HG02884 (cell line): ENCODE data around the gene GYS1.
"Not testable (repeated sequence)": the region's sequence is repeated elsewhere in the genome, so short reads cannot be mapped to it uniquely, and the experiment has no call there.

Experiments
- ATAC-seq: cut with Tn5 transposase; IDR thresholded peaks from one replicate; pipeline ENCODE4 v1.9.1; 2021; ENCODE audit warnings: mild to moderate bottlenecking, moderate library complexity; ENCODE audit not compliant: unreplicated experiment

The GYS1 gene

DNA sequence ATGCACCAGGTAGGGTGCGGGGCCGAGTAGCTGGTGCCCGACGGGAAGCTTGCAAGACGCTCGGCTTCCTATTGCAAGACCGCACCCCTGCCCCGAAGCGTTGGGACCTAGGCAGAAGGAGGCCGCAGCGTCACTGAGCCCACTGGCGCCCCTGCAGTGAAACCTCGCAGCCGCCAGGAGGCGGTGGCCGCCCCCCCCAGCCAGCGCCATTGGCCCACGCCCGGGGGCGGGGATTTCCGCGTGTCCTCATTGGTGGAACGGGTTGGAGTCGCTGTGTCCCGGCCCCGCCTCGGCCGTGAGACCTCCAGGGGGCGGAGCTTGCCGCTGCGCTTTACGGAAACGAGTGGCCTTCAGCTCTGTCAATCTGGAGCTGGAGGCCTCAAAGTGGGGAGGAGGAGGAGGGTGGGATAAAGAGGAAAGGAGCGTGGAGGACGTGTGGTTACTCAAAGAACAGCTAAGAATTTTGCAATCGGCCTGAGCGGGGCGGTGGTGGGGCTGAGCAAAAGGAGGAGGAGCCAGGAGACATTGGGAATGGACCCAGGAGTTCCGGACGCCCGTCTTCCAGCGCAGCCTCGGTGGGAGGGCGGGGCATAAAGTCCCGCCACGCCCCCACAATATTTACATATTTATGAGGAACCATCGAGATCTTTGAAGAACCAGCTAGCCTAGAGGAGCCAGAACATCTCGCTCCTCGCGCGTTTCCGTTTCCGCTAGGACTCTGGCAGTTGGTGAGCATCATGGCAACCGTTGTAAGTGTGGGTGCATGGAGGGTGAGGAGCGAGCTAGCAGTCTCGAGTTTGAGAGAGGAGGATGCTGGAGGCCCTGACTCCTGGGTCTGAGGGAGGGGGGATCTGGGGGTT lies at the start of gene GYS1, which contains the start of gene RUVBL2:
TSS of gene GYS1 (minus strand) at position 135 of the 860 bp plus-strand sequence. CDS start 197 bp downstream, outside the sequence.
TSS of gene RUVBL2 (plus strand) at position 713 of the 860 bp plus-strand sequence. CDS start at position 738, 25 bp downstream.
- ATAC-seq = peak; percentile 81

DNA sequence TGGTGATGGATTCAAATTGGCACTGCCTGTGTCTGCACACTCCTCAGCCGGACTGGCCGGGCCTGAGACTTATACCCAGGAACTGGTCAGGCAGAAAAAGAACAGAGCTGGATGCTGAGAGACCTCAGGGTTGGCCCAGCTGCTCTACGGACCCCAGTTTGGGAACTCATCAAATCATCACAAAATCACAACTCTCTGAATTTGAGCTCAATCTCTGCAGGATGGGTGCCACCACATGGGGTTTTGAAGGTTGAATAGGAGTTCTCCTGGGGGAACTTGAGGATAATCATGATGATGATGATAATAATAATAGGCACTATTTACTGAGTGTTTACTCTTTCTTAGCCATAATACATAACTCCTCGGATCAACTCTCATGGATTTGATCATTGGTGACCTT lies 49.6 kb upstream of the GYS1 start:
- not testable (repeated sequence) for ATAC-seq

DNA sequence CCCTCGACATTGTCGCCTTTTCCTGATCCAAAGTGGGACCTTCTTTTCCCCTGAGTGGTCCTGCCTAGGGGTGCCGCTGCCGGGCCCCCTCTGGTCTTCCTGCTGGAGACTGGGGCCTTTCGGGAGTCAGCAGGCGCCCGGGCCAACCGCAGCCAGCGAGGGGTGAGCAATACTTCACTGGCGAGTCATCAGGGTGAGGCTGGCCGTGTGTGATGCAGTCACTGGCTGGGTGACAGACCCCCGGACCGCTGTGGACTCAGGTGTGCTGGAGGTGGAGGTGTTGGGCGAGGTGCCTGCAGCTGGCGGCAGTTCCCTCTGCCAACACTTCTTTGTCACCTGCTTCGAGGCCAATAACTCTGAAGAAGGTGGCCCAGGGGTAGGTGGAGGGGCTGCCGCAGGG lies 49.1 kb upstream of the GYS1 start:
- ATAC-seq = no peak

DNA sequence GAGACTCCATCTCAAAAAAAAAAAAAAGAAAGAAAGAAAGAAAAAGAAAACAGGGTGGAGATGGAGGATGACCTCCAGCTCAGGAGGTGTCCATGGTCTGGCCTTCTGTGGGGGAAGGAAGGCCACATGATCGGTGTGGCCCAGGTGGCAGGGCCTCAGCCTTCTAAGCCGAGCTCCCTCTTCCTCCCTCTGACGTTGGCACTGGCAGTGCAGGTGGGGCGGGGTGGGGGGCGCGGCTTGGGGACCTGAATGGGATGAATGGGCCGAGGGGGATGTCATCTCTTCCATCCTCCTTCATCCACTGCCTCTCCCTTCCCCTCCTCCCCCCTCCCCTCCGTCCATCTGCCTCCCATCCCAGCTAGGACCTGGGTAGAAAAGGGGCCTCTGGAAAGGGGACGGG lies 46.6 kb upstream of the GYS1 start:
- not testable (repeated sequence) for ATAC-seq

DNA sequence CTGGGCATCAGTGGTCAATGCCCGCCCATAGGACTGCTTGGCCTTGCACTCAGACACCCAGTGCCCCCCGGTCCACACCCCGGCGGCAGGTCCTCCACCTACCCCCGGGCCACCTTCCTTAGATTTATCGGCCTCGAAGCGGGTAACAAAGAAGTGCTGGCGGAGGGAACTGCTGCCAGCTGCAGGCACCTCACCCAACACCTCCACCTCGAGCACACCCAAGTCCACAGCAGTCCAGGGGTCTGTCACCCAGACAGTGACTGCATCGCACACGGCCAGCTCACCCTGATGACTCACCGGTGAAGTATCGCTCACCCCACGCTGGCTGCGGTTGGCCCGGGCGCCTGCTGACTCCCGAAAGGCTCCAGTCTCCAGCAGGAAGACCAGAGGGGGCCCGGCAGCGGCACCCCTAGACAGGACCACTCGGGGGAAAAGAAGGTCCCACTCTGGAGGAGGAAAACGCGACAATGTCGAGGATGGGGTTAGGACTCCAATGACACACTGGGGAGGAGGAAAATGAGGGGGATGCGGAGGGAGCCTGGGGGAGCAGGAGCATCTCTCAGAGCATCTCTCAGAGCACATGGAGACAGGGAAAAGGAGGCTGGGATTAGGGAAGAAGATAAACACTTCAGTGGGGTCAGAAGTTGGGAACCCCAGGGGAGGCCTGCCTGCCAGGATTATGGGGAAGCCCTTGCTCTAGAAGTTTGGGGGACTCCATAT lies 45.6 kb upstream of the GYS1 start:
- ATAC-seq = not testable (repeated sequence)

DNA sequence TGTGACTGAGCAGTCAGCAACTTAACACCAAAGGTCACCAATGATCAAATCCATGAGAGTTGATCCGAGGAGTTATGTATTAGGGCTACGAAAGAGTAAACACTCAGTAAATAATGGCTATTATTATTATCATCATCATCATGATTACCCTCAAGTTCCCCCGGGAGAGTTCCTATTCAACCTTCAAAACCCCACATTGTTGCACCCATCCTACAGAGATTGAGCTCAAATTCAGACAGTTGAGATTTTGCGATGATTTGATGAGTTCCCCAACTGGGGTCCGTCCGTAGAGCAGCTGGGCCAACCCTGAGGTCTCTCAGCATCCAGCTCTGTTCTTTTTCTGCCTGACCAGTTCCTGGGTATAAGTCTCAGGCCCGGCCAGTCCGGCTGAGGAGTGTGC lies 45.0 kb upstream of the GYS1 start:
- not testable (repeated sequence) for ATAC-seq

DNA sequence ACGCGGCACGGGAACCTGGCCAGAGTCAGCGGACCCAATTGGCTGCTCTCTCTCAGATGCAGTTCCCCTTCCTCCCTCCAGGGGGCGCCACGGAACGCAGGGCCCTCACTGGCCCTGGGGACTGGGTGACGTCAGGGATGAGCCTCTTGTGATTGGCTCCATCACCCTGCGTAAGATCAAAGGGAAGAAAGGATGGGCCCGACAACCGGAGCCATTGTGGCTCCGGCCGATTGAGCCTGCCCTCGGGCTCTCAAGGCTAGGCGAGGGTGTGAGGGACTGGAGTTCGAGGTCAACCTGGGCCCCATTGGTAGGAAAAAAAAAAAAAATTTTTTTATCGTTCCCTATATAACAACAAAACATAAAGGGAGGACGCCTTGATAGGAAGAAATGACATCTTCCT lies 43.7 kb upstream of the GYS1 start, which contains the start of gene CGB1:
TSS of gene CGB1 (minus strand) at position 81 of the 400 bp plus-strand sequence. CDS start 184 bp downstream, outside the sequence.
- not testable (repeated sequence) for ATAC-seq

DNA sequence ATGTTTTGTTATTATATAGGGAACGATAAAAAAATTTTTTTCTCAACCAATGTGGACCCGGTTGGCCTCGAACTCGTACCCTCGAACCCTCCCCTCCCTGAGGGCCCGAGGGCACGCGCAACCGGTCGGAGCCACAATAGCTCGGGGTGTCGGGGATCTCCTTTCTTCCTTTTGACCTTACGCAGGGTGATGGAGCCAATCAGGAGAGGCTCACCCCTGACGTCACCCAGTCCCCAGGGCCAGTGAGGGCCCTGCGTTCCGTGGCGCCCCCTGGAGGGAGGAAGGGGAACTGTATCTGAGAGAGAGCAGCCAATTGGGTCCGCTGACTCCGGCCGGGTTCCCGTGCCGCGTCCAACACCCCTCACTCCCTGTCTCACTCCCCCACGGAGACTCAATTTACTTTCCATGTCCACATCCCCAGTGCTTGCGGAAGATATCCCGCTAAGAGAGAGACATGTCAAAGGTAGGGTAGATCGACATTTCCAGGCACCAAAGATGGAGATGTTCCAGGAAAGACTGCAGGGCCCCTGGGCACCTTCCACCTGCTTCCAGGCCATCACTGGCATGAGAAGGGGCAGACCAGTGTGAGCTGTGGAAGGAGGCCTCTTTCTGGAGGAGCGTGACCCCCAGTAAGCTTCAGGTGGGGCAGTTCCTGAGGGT lies 38.7 kb upstream of the GYS1 start, which contains the start of gene CGB2:
TSS of gene CGB2 (plus strand) at position 249 of the 660 bp plus-strand sequence. CDS start at position 455, 206 bp downstream.
- ATAC-seq = not testable (repeated sequence)

DNA sequence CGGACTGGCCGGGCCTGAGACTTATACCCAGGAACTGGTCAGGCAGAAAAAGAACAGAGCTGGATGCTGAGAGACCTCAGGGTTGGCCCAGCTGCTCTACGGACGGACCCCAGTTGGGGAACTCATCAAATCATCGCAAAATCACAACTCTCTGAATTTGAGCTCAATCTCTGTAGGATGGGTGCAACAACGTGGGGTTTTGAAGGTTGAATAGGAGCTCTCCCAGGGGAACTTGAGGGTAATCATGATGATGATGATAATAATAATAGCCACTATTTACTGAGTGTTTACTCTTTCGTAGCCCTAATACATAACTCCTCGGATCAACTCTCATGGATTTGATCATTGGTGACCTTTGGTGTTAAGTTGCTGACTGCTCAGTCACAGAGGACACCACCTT lies 37.2 kb upstream of the GYS1 start:
- ATAC-seq = not testable (repeated sequence)

DNA sequence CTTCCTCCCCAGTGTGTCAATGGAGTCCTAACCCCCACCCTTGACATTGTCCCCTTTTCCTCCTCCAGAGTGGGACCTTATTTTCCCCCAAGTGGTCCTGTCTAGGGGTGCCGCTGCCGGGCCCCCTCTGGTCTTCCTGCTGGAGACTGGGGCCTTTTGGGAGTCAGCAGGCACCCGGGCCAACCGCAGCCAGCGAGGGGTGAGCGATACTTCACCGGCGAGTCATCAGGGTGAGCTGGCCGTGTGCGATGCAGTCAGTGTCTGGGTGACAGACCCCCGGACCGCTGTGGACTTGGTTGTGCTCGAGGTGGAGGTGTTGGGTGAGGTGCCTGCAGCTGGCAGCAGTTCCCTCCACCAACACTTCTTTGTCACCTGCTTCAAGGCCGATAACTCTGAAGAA lies 36.6 kb upstream of the GYS1 start:
- ATAC-seq = not testable (repeated sequence)

DNA sequence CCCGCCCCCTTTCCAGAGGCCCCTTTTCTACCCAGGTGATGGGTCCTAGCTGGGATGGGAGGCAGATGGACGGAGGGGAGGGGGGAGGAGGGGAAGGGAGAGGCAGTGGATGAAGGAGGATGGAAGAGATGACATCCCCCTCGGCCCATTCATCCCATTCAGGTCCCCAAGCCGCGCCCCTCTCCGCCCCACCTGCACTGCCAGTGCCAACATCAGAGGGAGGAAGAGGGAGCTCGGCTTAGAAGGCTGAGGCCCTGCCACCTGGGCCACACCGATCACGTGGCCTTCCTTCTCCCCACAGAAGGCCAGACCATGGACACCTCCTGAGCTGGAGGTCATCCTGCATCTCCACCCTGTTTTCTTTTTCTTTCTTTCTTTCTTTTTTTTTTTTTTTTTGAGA lies 35.6 kb upstream of the GYS1 start:
- ATAC-seq = not testable (repeated sequence)

DNA sequence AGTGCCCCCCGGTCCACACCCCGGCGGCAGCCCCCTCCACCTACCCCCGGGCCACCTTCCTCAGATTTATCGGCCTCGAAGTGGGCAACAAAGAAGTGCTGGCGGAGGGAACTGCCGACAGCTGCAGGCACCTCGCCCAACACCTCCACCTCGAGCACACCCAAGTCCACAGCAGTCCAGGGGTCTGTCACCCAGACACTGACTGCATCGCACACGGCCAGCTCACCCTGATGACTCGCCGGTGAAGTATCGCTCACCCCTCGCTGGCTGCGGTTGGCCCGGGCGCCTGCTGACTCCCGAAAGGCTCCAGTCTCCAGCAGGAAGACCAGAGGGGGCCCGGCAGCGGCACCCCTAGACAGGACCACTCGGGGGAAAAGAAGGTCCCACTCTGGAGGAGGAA lies 32.5 kb upstream of the GYS1 start:
- not testable (repeated sequence) for ATAC-seq

DNA sequence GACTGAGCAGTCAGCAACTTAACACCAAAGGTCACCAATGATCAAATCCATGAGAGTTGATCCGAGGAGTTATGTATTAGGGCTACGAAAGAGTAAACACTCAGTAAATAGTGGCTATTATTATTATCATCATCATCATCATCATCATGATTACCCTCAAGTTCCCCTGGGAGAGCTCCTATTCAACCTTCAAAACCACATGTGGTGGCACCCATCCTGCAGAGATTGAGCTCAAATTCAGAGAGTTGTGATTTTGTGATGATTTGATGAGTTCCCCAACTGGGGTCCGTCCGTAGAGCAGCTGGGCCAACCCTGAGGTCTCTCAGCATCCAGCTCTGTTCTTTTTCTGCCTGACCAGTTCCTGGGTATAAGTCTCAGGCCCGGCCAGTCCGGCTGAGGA lies 32.0 kb upstream of the GYS1 start:
- not testable (repeated sequence) for ATAC-seq

DNA sequence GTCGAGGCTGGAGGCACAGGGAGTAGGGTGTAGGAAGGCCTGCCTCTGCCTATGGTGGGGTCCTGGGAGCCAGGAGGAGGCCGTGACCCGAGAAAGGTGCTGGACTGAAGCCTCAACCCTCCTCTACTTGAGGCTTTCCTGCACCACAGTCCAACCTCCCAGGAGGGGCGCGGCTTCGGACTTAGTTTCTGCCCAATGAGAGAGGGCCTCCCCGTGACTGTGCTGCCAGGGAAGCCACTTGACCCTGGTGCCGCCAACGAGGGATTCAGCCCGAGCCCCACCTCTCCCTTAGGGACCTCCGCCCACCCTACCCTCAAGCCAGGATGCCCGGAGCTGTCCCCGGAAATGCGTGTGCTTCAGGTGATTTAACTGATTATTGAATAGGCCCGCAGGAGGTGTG lies 31.1 kb upstream of the GYS1 start, which contains the start of gene CGB3:
TSS of gene CGB3 (minus strand) at position 101 of the 400 bp plus-strand sequence. CDS start 362 bp downstream, outside the sequence.
- ATAC-seq = not testable (repeated sequence)

DNA sequence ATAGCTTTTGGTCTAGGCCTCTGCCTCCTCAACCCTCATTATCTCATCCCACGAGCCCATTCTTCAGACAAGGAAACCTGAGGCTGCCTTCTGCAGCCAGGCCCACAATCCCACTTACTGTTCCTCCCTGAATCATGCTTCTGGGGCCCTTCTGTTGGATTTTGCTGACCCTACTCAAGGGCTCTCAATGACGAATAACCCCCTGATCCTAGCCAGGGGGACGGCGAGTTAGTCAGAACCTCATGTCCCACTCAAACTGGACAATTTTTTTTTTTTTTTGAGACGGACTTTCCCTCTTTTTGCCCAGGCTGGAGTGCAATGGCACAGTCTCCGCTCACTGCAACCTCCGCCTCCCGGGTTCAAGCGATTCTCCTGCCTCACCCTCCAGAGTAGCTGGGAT lies 29.0 kb upstream of the GYS1 start:
- no peak for ATAC-seq

DNA sequence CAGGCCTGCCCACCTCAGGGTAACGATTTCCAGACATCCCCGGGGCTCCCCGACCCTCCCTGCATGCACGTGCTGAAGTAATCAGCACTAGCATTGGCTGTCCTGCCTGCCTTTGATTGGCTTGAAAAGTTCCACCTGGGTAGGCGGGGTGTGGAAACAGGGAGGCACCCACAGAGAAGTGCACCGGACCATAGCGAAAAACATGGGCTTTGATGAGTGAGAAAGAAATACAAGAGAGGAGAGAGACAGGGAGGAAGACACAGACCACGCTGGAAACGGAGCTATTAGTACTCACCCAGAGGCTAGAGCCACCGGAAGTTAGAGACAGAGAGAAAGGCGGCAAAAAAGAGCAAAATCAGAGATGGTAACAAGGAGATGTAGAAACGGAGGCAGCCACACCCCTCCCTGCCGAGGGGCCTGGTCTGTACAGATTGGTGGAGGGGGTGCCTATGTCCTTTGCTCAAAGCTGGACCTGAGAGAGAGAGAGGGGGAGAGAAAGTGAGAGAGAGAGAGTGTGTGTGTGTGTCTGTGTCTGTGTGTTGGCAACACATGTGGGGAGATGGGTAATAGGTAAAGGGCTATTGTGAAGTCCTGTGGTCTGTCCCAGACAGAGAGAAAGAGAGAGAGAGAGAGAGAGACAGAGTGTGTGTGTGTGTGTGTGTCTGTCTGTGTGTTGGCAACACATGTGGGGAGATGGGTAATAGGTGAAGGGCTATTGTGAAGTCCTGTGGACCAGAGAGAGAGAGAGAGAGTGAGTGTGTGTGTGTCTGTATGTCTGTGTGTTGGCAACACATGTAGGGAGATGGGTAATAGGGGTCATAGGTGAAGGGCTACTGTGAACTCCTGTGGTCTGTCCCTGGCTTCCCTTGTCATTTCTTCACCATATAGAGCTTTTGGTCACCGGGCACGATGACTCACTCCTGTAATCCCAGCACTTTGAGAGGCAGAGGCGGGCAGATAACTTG lies 28.1 kb upstream of the GYS1 start:
- ATAC-seq = no peak

DNA sequence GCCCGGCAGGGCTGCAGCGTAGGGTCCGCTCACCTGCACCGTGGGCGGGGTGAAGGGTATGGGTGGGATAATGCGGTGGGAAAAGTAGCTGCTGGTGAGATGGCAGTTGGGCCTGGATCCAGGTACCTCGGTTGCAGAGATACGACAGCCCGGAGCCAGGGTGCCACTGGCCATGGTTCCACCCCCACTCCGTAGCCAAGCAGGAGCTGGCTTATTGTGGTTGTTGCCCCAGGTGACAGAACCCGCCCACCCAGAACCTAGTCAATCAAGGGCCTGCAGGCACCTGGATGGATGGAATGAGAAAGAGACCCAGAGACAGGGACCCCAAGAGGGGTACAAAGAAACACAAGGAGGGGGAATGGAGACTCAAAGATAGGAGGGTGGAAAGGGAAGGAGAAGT lies 27.2 kb upstream of the GYS1 start:
- ATAC-seq = no peak

DNA sequence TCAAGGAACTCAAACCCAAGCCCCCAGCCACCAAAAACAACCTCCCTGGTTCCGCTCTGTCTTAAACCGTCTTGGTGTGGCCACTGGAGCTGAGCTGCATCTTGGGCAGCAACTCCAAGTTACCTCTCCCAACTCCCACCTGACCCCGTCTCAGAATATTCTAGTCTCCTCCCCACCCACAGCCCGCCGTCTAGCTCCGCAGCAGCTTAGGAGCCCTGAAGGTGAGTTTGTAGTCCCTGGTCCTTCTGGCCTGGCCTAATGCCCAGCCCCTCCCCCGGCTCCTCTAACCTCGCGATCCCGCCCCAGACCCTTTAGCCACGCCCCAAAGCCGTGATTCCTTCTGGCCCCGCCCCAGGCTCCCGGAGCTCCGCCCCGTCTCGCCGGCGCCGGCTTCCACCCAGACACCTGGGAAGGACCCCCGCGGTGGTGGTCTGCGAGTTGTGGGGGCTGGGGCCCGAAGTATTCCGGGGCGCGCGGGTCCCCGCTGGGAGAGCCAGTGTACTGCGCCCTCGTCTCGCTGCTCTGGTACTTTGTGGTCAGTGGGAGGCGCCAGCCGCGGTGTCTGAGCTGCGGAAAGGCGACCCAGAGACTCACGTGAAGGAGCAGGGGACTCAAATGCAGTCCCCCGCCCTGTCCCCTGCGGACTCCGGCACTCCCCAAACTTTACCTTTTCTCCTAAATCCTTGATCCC lies 26.3 kb upstream of the GYS1 start:
- ATAC-seq = no peak
